A204.1 (cell line): ENCODE measurements around the gene FUT4.
"Not testable (repeated sequence)": the region's sequence is repeated elsewhere in the genome, so short reads cannot be mapped to it uniquely, and the experiment has no call there.

Experiments used
- FAIRE-seq: peaks from 2 replicates; lab custom pipeline; 2012; peaks lifted over from hg19 to GRCh38; lab: Jason Lieb, UNC

FUT4 gene

DNA sequence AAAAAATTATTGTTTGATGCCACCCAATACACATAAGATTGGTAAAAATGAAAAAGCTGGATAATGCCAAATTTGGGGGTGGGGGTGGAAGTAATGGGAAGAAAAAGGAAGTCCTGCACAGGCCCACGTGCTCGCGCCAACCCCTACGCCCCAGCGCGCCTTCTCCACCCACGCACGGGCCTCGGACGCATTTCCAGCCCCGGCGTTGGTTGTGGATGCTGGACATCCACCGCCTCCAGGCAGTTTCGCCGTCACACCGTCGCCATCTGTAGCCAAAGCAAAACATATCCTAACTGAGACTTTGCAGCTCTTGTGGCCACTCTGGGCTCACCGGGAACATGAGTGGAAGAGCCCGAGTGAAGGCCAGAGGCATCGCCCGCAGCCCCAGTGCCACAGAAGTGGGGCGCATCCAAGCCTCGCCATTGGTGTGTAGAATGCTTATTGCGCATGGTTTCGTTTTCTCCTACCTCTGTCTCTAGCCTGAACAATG lies 23.5 kb downstream of the FUT4 start, which contains the start of gene PIWIL4:
PIWIL4 (plus strand) TSS at position 188 of the 490 bp plus-strand sequence; CDS start at position 339, 151 bp downstream.
- FAIRE-seq = no peak

DNA sequence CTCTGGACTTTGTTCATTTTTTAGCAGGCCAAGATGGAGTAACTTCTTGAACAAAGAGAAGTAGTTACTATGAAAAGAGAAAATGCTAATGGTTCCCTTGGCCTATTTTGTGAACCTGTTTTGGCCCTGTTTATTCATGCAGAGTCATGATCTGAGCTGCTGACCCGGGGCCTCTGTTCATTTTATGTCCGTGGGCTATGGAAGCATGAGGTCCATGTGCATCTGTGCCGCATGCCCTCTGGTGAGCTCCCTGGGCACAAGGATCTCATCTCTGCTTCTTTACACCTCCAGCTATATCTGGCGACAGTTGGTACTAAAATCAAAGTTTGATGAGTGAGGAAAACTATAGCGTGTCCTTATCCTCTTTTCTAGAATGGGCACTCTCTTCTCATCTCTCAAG lies 24.5 kb downstream of the FUT4 start:
- no peak for FAIRE-seq

DNA sequence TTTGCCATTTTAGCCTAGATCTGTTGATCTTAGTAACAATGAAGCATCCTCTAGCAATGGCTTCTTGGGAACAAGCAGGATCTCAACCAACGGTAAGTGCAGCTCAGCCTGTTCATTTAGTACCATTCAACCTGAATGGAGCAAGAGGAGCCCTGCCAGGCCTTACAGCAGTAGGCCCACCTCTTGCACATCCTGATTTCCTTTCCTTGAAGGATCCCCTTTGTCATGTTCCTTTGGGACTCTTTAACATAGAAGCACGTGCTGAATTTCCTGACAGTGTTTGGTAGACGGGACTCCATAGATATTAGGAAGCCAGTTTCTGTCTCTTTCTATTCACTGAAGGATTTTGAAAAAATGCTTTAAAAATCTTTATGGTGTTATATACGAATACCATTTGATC lies 25.0 kb downstream of the FUT4 start:
- FAIRE-seq = no peak

DNA sequence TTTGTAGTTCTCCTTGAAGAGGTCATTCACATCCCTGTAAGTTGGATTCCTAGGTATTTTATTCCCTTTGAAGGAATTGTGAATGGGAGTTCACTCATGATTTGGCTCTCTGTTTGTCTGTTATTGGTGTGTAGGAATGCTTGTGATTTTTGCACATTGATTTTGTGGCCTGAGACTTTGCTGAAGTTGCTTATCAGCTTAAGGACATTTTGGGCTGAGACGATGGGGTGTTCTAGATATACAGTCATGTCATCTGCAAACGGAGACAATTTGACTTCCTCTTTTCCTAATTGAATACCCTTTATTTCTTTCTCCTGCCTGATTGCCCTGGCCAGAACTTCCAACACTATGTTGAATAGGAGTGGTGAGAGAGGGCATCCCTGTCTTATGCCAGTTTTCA lies 29.3 kb downstream of the FUT4 start:
- FAIRE-seq = not testable (repeated sequence)

DNA sequence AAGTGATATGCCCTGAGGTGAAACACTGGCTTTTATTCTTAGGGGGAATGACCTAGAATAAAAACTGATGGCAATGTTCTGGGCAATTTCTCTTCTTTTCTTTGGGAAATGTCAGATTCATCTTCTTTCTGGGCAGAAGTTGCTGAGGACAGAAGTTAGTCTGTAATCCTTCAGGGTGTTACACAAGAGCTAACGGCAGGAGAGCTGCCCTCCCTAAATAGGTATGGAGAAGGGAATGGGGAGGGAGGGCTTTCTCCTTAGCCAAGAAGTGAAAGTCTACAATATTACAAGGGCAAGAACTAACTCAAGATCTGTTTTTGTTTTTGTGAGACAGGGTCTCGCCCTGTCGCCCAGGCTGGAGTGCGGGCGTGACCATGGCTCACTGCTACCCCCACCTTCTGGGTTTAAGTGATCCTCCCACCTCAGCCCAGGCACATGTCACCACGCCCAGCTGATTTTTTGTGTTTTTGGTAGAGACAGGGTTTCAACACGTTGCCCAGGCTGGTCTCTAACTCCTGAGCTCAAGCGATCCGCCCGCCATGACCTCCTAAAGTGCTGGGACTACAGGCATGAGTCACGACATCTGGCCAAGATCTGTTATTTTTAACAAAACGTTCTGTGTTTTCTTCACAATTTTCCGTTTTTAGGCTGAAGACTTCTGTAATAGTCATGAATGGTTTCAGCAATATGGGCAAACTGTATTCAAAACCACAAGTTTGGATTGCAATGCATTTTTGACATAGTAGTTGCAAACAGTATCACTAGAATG lies 30.7 kb downstream of the FUT4 start:
- no peak for FAIRE-seq

DNA sequence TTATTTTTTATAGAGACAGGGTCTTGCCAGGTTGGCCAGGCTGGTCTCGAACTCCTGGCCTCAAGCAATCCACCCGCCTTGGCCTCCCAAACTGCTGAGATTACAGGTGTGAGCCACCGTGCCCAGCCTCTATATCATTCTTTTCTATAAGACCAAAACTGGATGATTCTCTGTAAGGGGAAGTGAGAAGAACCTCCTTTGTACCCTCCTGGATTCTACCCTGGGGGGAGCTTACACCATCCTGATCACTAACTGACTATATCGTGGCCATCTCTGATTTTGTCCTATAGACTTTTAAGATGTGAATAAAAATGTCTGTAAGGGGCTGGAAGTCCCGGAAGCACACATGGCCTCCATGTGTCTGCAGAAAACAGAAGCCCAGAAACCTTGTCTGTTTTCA lies 32.6 kb downstream of the FUT4 start:
- FAIRE-seq = no peak

DNA sequence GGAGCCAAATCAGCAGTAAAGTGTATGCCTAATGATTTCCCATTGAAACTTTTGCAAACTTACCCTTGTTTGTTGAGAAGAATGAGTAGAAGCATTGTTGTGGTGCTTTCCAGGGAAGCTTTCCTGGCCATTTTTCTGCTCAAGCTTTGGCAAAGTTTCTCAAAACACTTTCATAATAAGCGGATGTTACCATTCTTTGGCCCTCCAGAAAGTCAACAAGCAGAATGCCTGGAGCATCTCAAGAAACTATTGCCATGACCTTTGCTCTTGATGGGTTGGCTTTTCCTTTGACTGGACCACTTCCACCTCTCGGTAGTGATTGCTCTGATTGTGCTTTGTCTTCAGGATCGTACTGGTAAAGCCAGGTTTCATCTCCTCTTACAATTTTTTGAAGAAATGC lies 34.1 kb downstream of the FUT4 start:
- no peak for FAIRE-seq

DNA sequence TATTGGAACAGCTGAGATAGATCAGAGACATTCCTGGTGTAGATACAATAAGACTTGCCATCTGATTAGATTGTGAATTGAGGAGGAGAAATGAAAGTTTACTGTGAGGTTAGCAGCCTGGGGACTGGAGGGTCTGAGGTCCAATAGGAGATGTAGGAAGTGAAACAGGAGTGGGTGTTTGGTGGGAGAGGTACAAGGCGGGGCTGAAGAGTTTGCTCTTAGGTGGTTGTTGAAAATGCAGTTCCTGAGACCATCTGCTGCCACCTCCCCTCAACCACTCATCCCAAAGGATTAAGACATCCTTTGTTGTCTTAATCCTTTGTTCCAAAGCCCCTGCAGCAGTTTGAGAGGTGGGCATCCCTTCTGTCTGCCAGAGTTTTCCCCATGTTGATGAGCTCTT lies 38.2 kb downstream of the FUT4 start:
- no peak for FAIRE-seq

DNA sequence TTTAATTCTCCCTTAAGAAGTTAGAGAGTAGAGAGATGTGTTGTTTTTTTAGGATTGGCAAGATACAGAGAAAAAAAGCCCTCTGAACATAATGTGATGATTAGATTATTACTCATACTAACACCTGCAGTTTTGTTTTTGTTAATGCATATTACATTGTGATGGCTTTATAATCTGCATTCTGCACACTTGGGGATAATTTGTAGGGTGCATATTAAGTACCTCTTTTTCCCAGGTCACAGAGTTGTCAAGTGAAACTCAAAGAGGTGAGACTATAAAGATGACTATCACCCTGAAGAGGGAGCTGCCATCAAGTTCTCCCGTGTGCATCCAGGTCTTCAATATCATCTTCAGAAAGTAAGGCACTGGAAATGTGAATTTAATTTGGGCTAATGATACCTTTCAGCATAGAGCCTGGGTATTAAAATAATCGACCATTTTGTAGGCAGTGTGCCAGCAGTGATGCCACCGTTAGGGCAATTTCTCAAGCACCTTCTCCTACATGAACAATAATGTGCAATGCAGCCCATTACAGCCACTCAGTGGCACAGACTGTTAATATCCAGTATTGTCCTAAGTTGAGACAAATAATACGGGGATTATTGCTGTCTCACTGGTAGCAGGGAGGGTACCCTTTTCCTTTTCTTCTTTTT lies 39.6 kb downstream of the FUT4 start:
- FAIRE-seq = no peak

DNA sequence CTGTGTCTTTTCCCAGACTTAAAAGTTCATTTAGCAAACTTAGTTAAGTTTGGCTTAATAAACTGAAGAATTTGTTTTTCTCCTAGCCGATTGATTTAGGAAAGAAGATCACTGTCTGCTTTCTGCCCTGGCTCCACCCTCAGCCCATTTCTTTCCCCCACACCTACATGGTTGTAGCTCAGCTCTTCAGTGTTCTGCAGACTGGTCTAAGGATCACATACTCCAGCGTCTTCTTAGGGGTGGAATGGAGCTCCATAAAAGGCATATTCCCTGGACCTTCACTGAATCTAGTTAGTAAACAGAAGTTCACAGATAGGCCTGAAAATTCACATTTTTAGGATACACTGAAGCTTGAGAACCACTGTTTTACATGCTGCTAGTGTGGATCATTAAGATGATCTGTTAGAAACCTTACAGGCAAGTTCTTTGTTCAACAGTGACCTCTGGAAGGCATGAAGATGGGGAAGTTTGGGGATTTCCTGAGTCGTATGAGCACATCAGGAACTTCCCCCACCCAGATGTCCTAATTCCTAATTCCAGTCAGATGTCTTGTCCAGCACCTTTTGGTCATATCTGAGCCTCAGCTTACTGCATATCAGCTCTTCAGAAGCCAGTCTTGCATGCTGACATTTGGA lies 40.3 kb downstream of the FUT4 start:
- FAIRE-seq = no peak

DNA sequence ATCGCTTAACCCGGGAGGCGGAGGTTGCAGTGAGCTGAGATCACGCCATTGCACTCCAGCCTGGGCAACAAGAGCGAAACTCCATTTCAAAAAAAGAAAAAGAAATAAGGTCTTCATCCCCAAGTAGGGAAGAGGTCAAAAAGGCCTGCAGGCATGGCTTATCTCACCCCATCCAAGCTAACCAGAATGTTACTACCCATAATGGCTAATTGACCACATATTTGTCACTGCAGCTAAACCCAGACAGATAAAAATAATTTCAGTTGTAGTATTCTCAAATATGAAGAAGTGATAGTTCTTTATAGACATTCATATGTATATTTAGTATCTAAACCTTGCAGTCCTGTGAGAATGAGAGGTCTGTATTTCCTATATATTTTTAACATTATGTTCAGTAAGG lies 41.3 kb downstream of the FUT4 start:
- no peak for FAIRE-seq

DNA sequence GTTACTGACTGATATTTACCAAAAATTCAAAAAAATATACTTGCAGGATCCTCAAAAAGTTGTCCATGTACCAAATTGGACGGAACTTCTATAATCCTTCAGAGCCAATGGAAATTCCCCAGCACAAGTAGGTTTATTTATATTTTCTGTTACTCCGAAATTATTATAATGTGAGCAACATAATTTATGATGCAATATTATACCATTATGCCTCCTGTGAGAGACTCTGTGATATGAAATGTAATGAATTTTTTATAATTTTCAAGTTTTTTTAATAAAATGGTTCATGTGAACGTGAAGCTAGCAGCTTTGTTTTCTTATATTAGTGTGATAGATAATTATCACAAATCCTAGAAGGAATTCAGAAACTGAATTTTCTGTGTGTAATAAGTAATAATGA lies 41.7 kb downstream of the FUT4 start:
- FAIRE-seq = no peak

DNA sequence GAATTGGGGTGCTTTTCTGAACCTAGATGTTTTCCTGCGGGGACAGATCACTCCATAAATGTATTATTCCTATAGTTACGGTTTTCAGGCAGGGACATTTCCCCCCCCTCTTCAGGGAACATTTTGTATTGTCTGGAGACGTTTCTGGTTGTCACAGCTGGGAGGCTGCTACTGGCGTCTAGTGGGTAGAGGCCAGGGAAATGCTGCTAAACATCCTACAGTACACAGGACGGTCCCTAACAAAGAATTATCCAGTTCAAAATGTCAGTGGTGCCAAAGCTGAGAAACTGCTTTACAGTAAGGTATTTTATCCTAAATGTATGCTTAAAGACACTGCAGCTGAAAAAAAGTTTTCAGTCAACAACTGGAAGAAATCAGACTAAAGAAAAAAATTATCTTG lies 42.8 kb downstream of the FUT4 start:
- no peak for FAIRE-seq

DNA sequence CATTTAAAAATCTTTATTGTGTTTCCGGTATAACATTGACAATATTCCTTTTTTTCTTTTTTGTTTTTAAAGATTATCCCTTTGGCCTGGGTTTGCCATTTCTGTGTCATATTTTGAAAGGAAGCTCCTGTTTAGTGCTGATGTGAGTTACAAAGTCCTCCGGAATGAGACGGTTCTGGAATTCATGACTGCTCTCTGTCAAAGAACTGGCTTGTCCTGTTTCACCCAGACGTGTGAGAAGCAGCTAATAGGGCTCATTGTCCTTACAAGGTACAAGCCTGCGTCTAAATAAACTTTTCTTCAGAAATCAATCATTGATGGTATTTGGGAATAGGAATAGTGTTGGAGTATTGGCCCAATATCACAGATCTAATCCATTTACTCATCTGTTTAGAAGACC lies 43.3 kb downstream of the FUT4 start:
- FAIRE-seq = no peak

DNA sequence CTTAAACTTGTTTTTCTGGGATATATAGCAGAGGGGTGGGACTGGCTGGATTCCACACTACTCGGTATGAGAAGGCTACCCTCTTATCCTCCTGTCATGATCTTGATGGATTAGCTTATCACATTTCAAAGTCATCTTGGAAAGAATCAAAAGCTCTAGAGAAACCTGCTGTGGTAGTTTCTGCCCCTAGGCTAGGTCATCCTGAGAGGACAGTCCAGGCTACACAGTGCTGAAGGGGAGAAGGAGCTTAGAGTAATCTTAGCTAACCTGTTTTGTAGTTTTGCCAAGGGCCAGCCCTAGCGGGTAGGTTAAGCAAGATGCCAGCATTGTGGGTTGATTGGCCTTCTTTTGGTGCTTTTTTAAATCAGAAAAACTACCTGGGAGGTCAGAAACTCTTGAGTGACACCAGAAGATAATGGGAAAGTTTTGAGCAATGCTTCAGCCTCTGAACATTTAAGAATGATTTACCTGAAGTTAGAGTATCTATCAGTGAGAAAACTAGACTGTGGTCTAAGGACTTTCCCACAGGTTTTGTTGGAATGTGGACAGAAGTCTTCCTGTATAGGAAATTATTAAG lies 44.7 kb downstream of the FUT4 start:
- no peak for FAIRE-seq

DNA sequence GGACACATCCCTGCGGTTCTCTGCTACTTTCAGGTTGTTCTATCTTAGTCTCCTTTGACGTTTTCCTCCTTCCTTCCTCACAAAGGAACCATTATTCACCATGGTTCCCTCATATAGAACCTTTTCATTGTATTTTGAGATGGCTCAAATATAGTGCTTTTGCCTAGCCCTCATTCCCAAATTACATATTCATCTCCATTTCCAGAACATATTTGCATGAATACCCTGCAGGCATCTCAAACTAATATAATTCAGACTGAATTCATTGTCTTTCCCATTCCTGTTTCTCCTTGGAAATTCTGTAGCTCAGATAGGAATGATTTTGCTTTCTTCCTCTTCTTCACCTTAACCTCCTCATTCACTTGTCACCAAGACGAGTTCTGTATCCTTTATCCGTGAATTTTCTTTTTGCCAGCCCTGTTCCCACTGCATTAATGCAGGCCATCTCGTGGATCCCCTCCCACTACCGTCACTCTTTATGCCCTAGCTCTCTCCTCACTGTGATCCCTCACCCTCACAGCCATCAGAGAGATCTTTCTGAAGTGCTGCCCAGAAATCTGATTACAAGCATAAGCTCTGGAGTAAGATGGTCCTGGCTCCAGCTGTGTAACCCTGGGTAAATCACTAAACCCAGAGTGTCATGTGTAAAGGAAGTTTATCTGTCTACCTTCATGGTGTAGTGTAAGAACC lies 46.8 kb downstream of the FUT4 start:
- no peak for FAIRE-seq

DNA sequence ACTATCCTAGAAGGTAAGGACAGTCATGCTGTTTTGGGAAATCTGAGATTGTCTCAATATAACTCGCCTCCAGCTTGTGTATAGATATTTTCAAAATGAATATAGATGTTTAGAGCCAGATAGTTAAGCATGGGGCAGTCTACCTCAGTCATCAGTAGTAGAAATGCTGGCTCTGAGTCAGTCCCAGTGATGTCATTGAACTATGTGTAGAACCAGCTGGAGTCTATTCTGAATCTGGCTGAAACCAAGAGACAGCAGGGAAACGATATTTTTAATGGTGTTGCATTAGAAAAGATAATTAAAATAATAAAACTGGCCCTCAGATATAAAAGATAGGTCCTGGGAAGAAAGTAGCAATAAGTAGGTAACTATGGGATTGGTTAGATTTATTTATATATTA lies 49.3 kb downstream of the FUT4 start:
- FAIRE-seq = no peak

DNA sequence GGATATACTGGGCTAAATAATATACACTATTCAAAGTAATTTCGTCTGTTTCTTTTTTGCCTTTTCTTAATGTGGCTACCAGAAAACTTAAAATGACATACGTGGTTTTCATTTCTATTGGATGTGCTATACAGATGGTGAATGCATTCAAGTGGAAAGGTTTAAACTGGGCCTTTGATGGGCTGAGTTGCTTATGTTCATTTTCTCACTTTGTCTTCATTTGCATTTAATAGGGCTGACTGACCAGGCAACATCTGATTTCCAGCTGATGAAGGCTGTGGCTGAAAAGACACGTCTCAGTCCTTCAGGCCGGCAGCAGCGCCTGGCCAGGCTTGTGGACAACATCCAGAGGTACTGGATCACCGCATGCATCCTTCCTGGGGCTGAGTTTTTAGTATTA lies 51.4 kb downstream of the FUT4 start:
- FAIRE-seq = no peak

DNA sequence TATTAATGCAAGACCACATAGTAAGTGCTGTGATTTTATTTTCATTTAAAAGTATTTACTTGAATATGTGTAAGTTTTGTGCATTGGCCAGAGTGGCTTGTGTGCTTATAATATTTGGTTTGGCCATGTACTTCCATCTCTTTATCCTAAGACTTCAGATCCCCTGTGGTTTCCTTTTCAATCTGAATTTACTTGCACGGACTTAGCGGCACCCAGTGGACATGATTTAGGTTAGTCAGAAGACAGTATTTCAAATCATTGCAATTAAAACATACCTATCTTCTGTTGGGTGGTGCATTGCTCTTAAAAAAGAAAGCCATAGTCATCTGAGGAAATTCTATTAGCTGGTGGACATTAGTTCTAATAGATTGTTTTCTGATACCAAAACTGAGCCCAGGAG lies 54.2 kb downstream of the FUT4 start:
- FAIRE-seq = no peak
